Muscle of leg (tissue), 11 donors: ENCODE data around the gene ADAMTSL5. TPM values are rescaled to one million over a fixed set of nuclear protein-coding genes. Genes with fewer than 3 reads are reported as not detected.
"Not testable (repeated sequence)": the region's sequence is repeated elsewhere in the genome, so short reads cannot be mapped to it uniquely, and the experiment has no call there.

Experiments used
- DNase-seq: peaks from one replicate; pipeline ENCODE4 v3.0.0; 2013
- H3K27ac ChIP-seq: one replicate; pipeline ENCODE4 v1.5.1; 2013; ENCODE audit warnings: mild to moderate bottlenecking, low read length, control low read depth
- H3K27me3 ChIP-seq: one replicate; pipeline ENCODE4 v1.6.1; 2013; ENCODE audit warnings: low read length; ENCODE audit not compliant: control insufficient read depth, insufficient read depth
- H3K36me3 ChIP-seq: one replicate; pipeline ENCODE4 v1.6.1; 2013; ENCODE audit warnings: low read length; ENCODE audit not compliant: control insufficient read depth, insufficient read depth
- H3K4me1 ChIP-seq: one replicate; pipeline ENCODE4 v1.6.1; 2013; ENCODE audit warnings: low read length; ENCODE audit not compliant: control insufficient read depth, insufficient read depth
- H3K4me3 ChIP-seq: one replicate; pipeline ENCODE4 v1.5.1; 2013; ENCODE audit warnings: low read length, control low read depth
- H3K9me3 ChIP-seq: replicated peaks from 2 replicates; pipeline ENCODE4 v1.6.1; 2013; ENCODE audit warnings: low read depth, low read length; ENCODE audit not compliant: control insufficient read depth
- WGBS: methylation state at CpG from one replicate; pipeline ENCODE4 v1.1.5; 2013; ENCODE audit warnings: missing lambda C conversion rate; ENCODE audit not compliant: insufficient coverage; 5-methylcytosine and 5-hydroxymethylcytosine counted together
- polyA plus RNA-seq, 8 donors: library from polyadenylated mRNA; unstranded; fragments of 120-200 nt; gene quantifications; one replicate each; pipeline versions ENCODE4 v1.2.1 to v1.2.3, GENCODE V29; 2013; ENCODE audit warnings: inconsistent platforms in 1 of 8, low replicate concordance in 1 of 8; ENCODE audit not compliant: insufficient read length in 8 of 8, insufficient read depth in 1 of 8
- total RNA-seq: library from RNA; stranded (reverse); fragments of 120-200 nt; gene quantifications from one replicate; pipeline ENCODE4 v1.2.4, GENCODE V29; 2013

The ADAMTSL5 gene
- total and polyA plus RNA-seq, 9 donors, result 4.8 to 17.4 (median 10.1) TPM

- Histone ChIP-seq H3K4me1 (peaks cover 28% of the 10 kb centered on the region), H3K27me3 (peaks cover 46% of the 10 kb centered on the region), H3K27ac (no peak overlapping the region), H3K36me3 (peaks cover 6% of the 10 kb centered on the region), H3K9me3 (peaks cover 4% of the 10 kb centered on the region), H3K4me3 (no peak overlapping the region)
- DNase-seq, result no peak
- 82% methylated on average over 35 of the region's 45 CpGs for WGBS
Observed at GRCh38 chr19:1505991-1506881, 6.6 kb downstream of the ADAMTSL5 start.

GRCh38 chr19:1505012-1505411 is 7.8 kb downstream of the ADAMTSL5 start:
- H3K4me1 ChIP-seq, result peaks cover 23% of the 10 kb centered on the region
- H3K9me3 ChIP-seq, result peaks cover 4% of the 10 kb centered on the region
- peaks cover 43% of the 10 kb centered on the region for H3K27me3 ChIP-seq
- 53% methylated on average over 7 of the region's 8 CpGs for WGBS
- H3K4me3 ChIP-seq, result no peak overlapping the region
- DNase-seq, result no peak
- no peak overlapping the region for H3K27ac ChIP-seq
- peaks cover 6% of the 10 kb centered on the region for H3K36me3 ChIP-seq

GRCh38 chr19:1503925-1504773 is 8.7 kb downstream of the ADAMTSL5 start:
- Histone ChIP-seq H3K9me3 (peaks cover 4% of the 10 kb centered on the region), H3K27ac (no peak overlapping the region), H3K4me3 (no peak overlapping the region), H3K36me3 (peaks cover 6% of the 10 kb centered on the region), H3K4me1 (peaks cover 23% of the 10 kb centered on the region), H3K27me3 (peaks cover 43% of the 10 kb centered on the region)
- DNase-seq, result no peak
- WGBS, result 64% methylated on average over 8 of the region's 23 CpGs

GRCh38 chr19:1503089-1503924 is 9.5 kb downstream of the ADAMTSL5 start:
- H3K27ac ChIP-seq, result no peak overlapping the region
- 4% methylated on average over 42 of the region's 49 CpGs for WGBS
- peaks cover under 1% of the 10 kb centered on the region for H3K9me3 ChIP-seq
- H3K4me3 ChIP-seq, result no peak overlapping the region
- peaks cover 6% of the 10 kb centered on the region for H3K36me3 ChIP-seq
- H3K4me1 ChIP-seq, result peaks cover 20% of the 10 kb centered on the region
- peaks cover 43% of the 10 kb centered on the region for H3K27me3 ChIP-seq
- DNase-seq, result peak; percentile 36

- DNase-seq, result no peak
- Histone ChIP-seq H3K27ac (no peak overlapping the region), H3K9me3 (no peaks in the 10 kb centered on the region), H3K27me3 (peaks cover 44% of the 10 kb centered on the region), H3K36me3 (peaks cover 6% of the 10 kb centered on the region), H3K4me1 (peaks cover 16% of the 10 kb centered on the region), H3K4me3 (no peak overlapping the region)
- WGBS, result 35% methylated on average over 6 of the region's 14 CpGs
Observed at GRCh38 chr19:1502433-1503088, 10.3 kb downstream of the ADAMTSL5 start.

GRCh38 chr19:1501200-1501595 is 11.6 kb downstream of the ADAMTSL5 start:
- H3K9me3 ChIP-seq, result no peaks in the 10 kb centered on the region
- H3K4me3 ChIP-seq, result no peak overlapping the region
- peaks cover 6% of the 10 kb centered on the region for H3K36me3 ChIP-seq
- WGBS, result 59% methylated on average over 2 of the region's 9 CpGs
- H3K27me3 ChIP-seq, result peaks cover 48% of the 10 kb centered on the region
- H3K27ac ChIP-seq, result no peak overlapping the region
- H3K4me1 ChIP-seq, result peaks cover 11% of the 10 kb centered on the region
- DNase-seq, result no peak

GRCh38 chr19:1499231-1499630 is 13.6 kb downstream of the ADAMTSL5 start:
- H3K36me3 ChIP-seq, H3K27ac ChIP-seq, H3K9me3 ChIP-seq, DNase-seq, H3K4me3 ChIP-seq: not testable (repeated sequence)
- Histone ChIP-seq H3K27me3 (peaks cover 41% of the 10 kb centered on the region), H3K4me1 (peaks cover 11% of the 10 kb centered on the region)
- WGBS, result 100% methylated on average over 2 of the region's 34 CpGs

- WGBS, result 71% methylated on average over 22 of the region's 25 CpGs
- Histone ChIP-seq H3K27ac (no peak overlapping the region), H3K36me3 (no peaks in the 10 kb centered on the region), H3K4me1 (peaks cover 3% of the 10 kb centered on the region), H3K27me3 (peaks cover 37% of the 10 kb centered on the region), H3K4me3 (no peak overlapping the region), H3K9me3 (no peaks in the 10 kb centered on the region)
- no peak for DNase-seq
Observed at GRCh38 chr19:1497578-1498235, 15.1 kb downstream of the ADAMTSL5 start.
